Small intestine (tissue), 7 donors: ENCODE results near the gene LIMS2. TPM values are rescaled to one million over a fixed set of nuclear protein-coding genes. Genes with fewer than 3 reads are reported as not detected.

ENCODE experiments used
- DNase-seq, 2 donors: peaks; one replicate each; pipeline versions ENCODE4 v3.0.0 to v3.0.0-alpha.2; 2013
- FAIRE-seq: peaks from 2 replicates; lab custom pipeline; 2012; peaks lifted over from hg19 to GRCh38; lab: Jason Lieb, UNC
- H3K27ac ChIP-seq, 3 donors: one replicate each; pipeline ENCODE4 v1.5.1; 2013; ENCODE audit warnings: low read length in 2 of 3, mild to moderate bottlenecking in 2 of 3, control low read depth in 1 of 3, inconsistent platforms in 1 of 3, low read depth in 1 of 3, moderate library complexity in 1 of 3
- H3K27me3 ChIP-seq, 3 donors: one replicate each; pipeline ENCODE4 v1.6.1; 2013; ENCODE audit warnings: low read length in 3 of 3, inconsistent platforms in 1 of 3; ENCODE audit not compliant: control insufficient read depth in 3 of 3, insufficient read depth in 3 of 3
- H3K36me3 ChIP-seq, 3 donors: one replicate each; pipeline ENCODE4 v1.6.1; 2013; ENCODE audit warnings: low read length in 3 of 3, inconsistent platforms in 1 of 3, low read depth in 1 of 3, mild to moderate bottlenecking in 1 of 3, moderate library complexity in 1 of 3; ENCODE audit not compliant: control insufficient read depth in 3 of 3, insufficient read depth in 2 of 3
- H3K4me1 ChIP-seq, 3 donors: one replicate each; pipeline ENCODE4 v1.6.1; 2013; ENCODE audit warnings: low read length in 2 of 3, inconsistent platforms in 1 of 3, low read depth in 1 of 3, mild to moderate bottlenecking in 1 of 3, moderate library complexity in 1 of 3; ENCODE audit not compliant: control insufficient read depth in 3 of 3, insufficient read depth in 2 of 3
- H3K4me3 ChIP-seq, 3 donors: one replicate each; pipeline ENCODE4 v1.5.1; 2013; ENCODE audit warnings: low read length in 3 of 3, control low read depth in 1 of 3, inconsistent platforms in 1 of 3, low read depth in 1 of 3, mild to moderate bottlenecking in 1 of 3, moderate library complexity in 1 of 3
- H3K9me3 ChIP-seq, 2 donors: one replicate each; pipeline ENCODE4 v1.6.1; 2013; ENCODE audit warnings: low read depth in 1 of 2, low read length in 1 of 2; ENCODE audit not compliant: control insufficient read depth in 2 of 2, insufficient read depth in 1 of 2
- WGBS, 3 donors: extraction: QIAGEN DNeasy Blood & Tissue Kit; methylation state at CpG; one replicate each; pipeline ENCODE4 v1.1.7; 2013; 5-methylcytosine and 5-hydroxymethylcytosine counted together
- polyA plus RNA-seq, 4 donors: library from polyadenylated mRNA; stranded (reverse) in 3 of 4; unstranded in 1 of 4; fragments of 200-250 nt in 3 of 4; fragments of 120-200 nt in 1 of 4; gene quantifications; one replicate each; pipeline versions ENCODE4 v1.2.1 to v1.2.3, GENCODE V29; 2013
- donor health status: healthy with polysubstance abuse.
- donor health status: control.
- donor health status: control.
- donor health status: Bipolar disorder and iron deficiency.
- donor health status: healthy.

The LIMS2 gene
- polyA plus RNA-seq, 4 donors = 2.2 to 39.5 (median 8.6) TPM

GRCh38 chr2:127704641-127705390, 29.5 kb upstream of the LIMS2 start:
- Histone ChIP-seq H3K36me3 (peaks cover 8 to 46% (median 17%) of the 10 kb centered on the region in 3 donors), H3K27ac (no peak overlapping the region), H3K9me3 (no peaks in the 10 kb centered on the region), H3K27me3 (no peaks in the 10 kb centered on the region), H3K4me3 (no peak overlapping the region), H3K4me1 (peaks cover 2 to 20% (median 5%) of the 10 kb centered on the region in 3 donors)
- WGBS, 3 donors = 82 to 88% (median 85%) methylated on average over 5 of the region's 5 CpGs
- FAIRE-seq = no peak
- DNase-seq = no peak

DNA sequence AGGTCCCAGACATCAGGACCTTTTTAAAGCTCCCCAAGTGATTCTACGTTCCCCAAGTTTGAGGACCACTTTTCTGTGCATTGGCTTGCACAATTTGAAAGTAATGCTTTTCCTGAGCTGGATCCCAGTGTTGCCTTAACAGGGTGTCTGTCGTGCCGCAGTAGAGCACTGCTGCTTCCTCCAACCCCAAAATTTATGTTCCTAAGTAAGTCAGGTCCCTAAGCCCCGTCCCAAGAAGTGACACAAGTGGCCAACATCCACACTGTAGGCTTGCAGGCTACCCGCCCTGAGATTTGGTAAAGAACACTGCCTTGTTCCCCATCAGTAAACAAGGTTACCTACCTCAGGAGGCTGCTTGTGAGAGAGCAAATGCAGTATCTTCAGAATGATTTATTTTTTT, 28.0 kb upstream of the LIMS2 start:
- Histone ChIP-seq H3K27me3 (no peaks in the 10 kb centered on the region), H3K4me3 (no peak overlapping the region), H3K4me1 (peaks cover 2 to 20% (median 5%) of the 10 kb centered on the region in 3 donors), H3K9me3 (no peaks in the 10 kb centered on the region), H3K27ac (no peak overlapping the region), H3K36me3 (peaks cover 3 to 34% (median 5%) of the 10 kb centered on the region in 3 donors)
- FAIRE-seq (no peak), DNase-seq (no peak)
- 94 to 96% (median 95%) methylated on average over 5 of the region's 5 CpGs for WGBS, 3 donors

GRCh38 chr2:127702395-127703009, 27.2 kb upstream of the LIMS2 start:
- no peaks in the 10 kb centered on the region for H3K9me3 ChIP-seq
- peak overlapping the region; percentile 41 to 92 (median 74) for H3K4me3 ChIP-seq
- peaks cover 2 to 20% (median 5%) of the 10 kb centered on the region in 3 donors for H3K4me1 ChIP-seq
- 54 to 63% (median 60%) methylated on average over 19 of the region's 19 CpGs for WGBS, 3 donors
- DNase-seq = no peak
- peak overlapping the region; percentile 82 to 100 (median 98) for H3K27ac ChIP-seq
- FAIRE-seq = no peak
- peaks cover 0 to 26% (median 5%) of the 10 kb centered on the region in 3 donors for H3K36me3 ChIP-seq
- no peaks in the 10 kb centered on the region for H3K27me3 ChIP-seq

- Histone ChIP-seq H3K4me1 (peaks cover 2 to 20% (median 5%) of the 10 kb centered on the region in 3 donors), H3K27me3 (no peaks in the 10 kb centered on the region), H3K4me3 (peak overlapping the region; percentile 55 to 92 (median 74)), H3K9me3 (no peaks in the 10 kb centered on the region), H3K36me3 (peaks cover 0 to 23% (median 3%) of the 10 kb centered on the region in 3 donors), H3K27ac (peak overlapping the region; percentile 96 to 100 (median 98))
- 0 to 1% (median 0%) methylated on average over 68 to 108 of the region's 108 CpGs for WGBS, 3 donors
- peak; percentile 83 to 94 for DNase-seq
- FAIRE-seq = no peak
These were observed 26.5 kb upstream of the LIMS2 start for GRCh38 chr2:127701651-127702394.

- no peaks in the 10 kb centered on the region for H3K27me3 ChIP-seq
- H3K4me1 ChIP-seq = peaks cover 2 to 20% (median 5%) of the 10 kb centered on the region in 3 donors
- peaks cover 0 to 17% (median 2%) of the 10 kb centered on the region in 3 donors for H3K36me3 ChIP-seq
- H3K9me3 ChIP-seq = no peaks in the 10 kb centered on the region
- WGBS, 3 donors = 0 to 1% (median 0%) methylated on average over 25 to 44 of the region's 44 CpGs
- FAIRE-seq (no peak), DNase-seq (peak; percentile 92 to 97)
- H3K27ac ChIP-seq = peak within 1 kb of the TSS; percentile 96 to 100 (median 98)
- H3K4me3 ChIP-seq = peak within 1 kb of the TSS; percentile 55 to 92 (median 74)
These were observed 25.9 kb upstream of the LIMS2 start, which contains the start of gene SFT2D3 for GRCh38 chr2:127701193-127701650. Gene SFT2D3 (plus strand): TSS chr2:127701497. CDS start chr2:127701529, 32 bp downstream.

GRCh38 chr2:127700527-127701192, 25.3 kb upstream of the LIMS2 start:
- Histone ChIP-seq H3K36me3 (peaks cover 0 to 13% (median under 1%) of the 10 kb centered on the region in 3 donors), H3K27me3 (peaks cover 0 to 2% (median 0%) of the 10 kb centered on the region in 3 donors), H3K27ac (peak overlapping the region; percentile 96 to 100 (median 98)), H3K4me1 (peaks cover 2 to 20% (median 5%) of the 10 kb centered on the region in 3 donors), H3K9me3 (no peaks in the 10 kb centered on the region), H3K4me3 (peak overlapping the region; percentile 55 to 92 (median 74))
- FAIRE-seq (no peak), DNase-seq (peak; percentile 91 to 92)
- WGBS, 3 donors = 28 to 45% (median 34%) methylated on average over 17 of the region's 17 CpGs

DNA sequence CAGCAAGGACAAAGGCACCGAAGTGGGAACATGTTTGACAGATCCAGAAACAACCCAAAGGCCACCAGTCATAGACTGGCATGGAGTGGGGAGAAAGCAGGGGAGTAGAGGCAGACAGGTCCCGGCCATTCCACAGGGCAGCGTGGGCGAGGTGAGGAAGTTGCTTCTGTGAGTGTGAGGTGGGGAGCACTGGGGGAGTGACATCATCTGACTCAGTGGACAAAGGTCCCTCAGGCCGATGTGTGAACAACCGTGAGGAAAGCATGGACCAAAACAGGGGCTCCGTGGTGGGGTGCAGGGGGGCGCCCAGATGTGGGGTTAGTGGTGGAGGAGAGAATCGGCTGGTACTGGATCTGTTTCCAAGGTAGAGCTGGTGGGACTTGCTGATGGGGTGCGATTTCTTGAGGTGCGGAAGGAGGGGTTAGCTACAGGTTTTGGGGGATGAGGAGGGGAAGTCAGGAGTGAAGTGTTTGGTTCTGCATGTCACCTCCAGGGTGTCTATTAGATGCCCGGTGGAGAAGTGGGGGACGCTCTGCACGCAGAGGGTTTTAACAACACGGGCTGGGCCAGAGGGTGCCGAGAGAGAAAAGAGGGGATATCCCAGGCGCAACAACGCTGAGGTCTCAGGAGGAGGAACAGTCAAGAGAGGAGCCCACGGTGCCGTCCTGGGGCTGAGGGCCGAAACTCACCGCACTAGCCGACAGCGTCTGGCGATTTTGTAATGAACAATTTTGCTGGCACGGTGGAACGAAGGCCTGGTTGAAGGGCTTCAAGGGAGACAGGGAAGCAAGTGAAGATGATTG, 23.4 kb upstream of the LIMS2 start:
- Histone ChIP-seq H3K4me3 (no peak overlapping the region), H3K36me3 (peaks cover 0 to 8% (median 0%) of the 10 kb centered on the region in 3 donors), H3K27ac (no peak overlapping the region), H3K9me3 (no peaks in the 10 kb centered on the region), H3K4me1 (peaks cover 2 to 20% (median 5%) of the 10 kb centered on the region in 3 donors), H3K27me3 (peaks cover 0 to 7% (median 0%) of the 10 kb centered on the region in 3 donors)
- 92 to 96% (median 95%) methylated on average over 27 of the region's 27 CpGs for WGBS, 3 donors
- FAIRE-seq = no peak
- no peak for DNase-seq
